Adipocyte (in vitro differentiated cells): ENCODE measurements around the gene CDK11B.
A peak's percentile ranks its signal among the peaks of the same experiment; 100 is the strongest.
"Not testable (repeated sequence)": the region's sequence is repeated elsewhere in the genome, so short reads cannot be mapped to it uniquely, and the experiment has no call there.

Experiments
- DNase-seq: peaks from one replicate; pipeline ENCODE4 v3.0.0-alpha.2; 2015; ENCODE audit warnings: low read depth
- H3K27me3 ChIP-seq: replicated peaks from 2 replicates; pipeline ENCODE4 v1.7.0; 2013; ENCODE audit warnings: mild to moderate bottlenecking, low read length, moderate library complexity; ENCODE audit not compliant: control insufficient read depth, insufficient read depth
- H3K36me3 ChIP-seq: 2 replicates; pipeline ENCODE4 v1.7.0; 2013; ENCODE audit warnings: low read length, mild to moderate bottlenecking, moderate library complexity; ENCODE audit not compliant: control insufficient read depth, insufficient read depth, severe bottlenecking
- H3K4me1 ChIP-seq: 2 replicates; pipeline ENCODE4 v1.7.0; 2013; ENCODE audit warnings: mild to moderate bottlenecking, low read length, moderate library complexity; ENCODE audit not compliant: control insufficient read depth, insufficient read depth
- H3K4me3 ChIP-seq: 2 replicates; pipeline ENCODE4 v1.7.0; 2013; ENCODE audit warnings: mild to moderate bottlenecking, low read length, moderate library complexity
- H3K9ac ChIP-seq: 2 replicates; pipeline ENCODE4 v1.7.0; 2013; ENCODE audit warnings: mild to moderate bottlenecking, low read length, moderate library complexity
- H3K9me3 ChIP-seq: 2 replicates; pipeline ENCODE4 v1.7.0; 2013; ENCODE audit warnings: mild to moderate bottlenecking, low read length, moderate library complexity; ENCODE audit not compliant: control insufficient read depth

CDK11B gene

DNA sequence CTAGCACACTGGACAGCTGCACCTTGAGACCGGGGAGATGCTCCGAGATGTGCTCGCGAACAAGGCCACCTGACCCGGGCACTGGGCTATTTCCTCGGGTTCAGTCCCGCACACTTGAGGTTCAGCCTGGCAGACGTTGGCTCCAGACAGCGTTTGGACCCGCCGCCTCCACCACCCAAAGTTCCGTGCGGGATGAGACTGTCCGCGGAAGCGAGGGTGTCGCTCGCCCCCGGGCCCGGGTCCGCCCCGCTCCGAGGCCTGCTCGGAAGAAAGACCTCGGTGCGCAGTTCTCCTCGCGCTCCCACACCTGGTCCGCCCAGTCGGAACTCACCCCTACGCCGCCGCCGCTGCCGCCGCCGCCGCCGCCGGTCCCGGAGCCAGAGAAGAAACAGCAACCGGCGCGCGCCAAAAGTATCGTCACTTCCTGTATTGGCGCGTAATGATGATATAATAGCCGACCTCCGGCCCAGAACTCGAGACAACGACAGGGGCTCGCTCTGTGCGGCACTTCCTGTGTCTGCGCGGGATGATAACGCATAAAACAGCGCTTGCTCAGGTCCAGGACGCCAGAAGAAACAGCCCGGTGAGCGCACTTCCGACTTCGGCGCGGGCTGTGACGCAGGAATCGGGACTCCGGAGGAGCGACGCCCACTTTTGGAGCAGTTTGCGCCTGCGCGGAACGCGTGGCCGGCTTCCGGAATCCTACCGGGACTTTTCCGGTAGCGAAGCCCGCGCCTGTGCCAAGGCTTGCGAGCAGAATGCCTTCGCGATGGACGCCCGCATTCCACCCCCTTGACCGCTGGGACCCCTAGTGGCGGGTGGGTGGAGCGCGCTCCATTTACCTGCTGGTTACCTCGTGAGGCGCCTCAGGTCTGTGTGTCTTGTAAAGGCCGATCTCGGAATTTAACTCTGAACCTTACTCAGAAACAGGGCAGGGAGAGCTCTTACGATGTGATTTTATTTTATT, at the start of gene CDK11B:
TSS of gene CDK11B (minus strand) at position 422 of the 967 bp plus-strand sequence. CDS start 1,519 bp downstream, outside the sequence.
- not testable (repeated sequence) for H3K27me3 ChIP-seq, H3K9me3 ChIP-seq
- H3K4me3 ChIP-seq: peak within 1 kb of the TSS; percentile 80
- H3K36me3 ChIP-seq: peaks cover 26% of the 10 kb centered on the region
- H3K4me1 ChIP-seq: peaks cover 13% of the 10 kb centered on the region
- H3K9ac ChIP-seq: peak within 1 kb of the TSS; percentile 88
- DNase-seq: peak; percentile 94

GRCh38 chr1:1707897-1708296, 49.1 kb upstream of the CDK11B start:
- not testable (repeated sequence) for H3K9ac ChIP-seq, DNase-seq, H3K9me3 ChIP-seq, H3K27me3 ChIP-seq, H3K4me3 ChIP-seq, H3K4me1 ChIP-seq
- H3K36me3 ChIP-seq: peaks cover 15% of the 10 kb centered on the region

GRCh38 chr1:1707241-1707640, 48.4 kb upstream of the CDK11B start:
- H3K9me3 ChIP-seq, H3K27me3 ChIP-seq, H3K4me3 ChIP-seq, H3K4me1 ChIP-seq, DNase-seq, H3K9ac ChIP-seq: not testable (repeated sequence)
- H3K36me3 ChIP-seq: peaks cover 15% of the 10 kb centered on the region

DNA sequence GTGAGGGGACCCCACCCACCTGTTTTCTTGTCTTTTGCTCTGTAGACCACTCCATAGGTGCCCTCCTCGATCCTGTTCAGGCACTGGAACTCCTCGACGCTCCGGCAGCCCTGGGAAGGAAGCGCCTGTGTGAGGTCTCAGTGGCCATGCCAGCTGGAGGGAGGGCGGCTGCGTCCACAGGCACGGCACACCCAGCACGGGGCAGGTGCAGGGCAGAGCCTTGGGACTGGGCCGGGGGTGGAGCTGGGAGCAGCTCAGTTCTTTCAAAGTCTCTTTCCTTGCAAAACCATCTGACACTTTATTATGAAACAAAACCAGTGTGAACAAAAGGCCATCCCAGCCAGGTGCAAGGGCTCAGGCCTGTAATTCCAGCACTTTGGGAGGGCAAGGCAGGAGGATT, 46.8 kb upstream of the CDK11B start:
- H3K4me3 ChIP-seq, H3K4me1 ChIP-seq, DNase-seq, H3K9me3 ChIP-seq, H3K9ac ChIP-seq, H3K27me3 ChIP-seq: not testable (repeated sequence)
- peaks cover 15% of the 10 kb centered on the region for H3K36me3 ChIP-seq

GRCh38 chr1:1704284-1704957, 45.6 kb upstream of the CDK11B start:
- H3K9me3 ChIP-seq, H3K4me3 ChIP-seq, DNase-seq: not testable (repeated sequence)

GRCh38 chr1:1703796-1704195, 45.0 kb upstream of the CDK11B start:
- Histone ChIP-seq H3K9me3 (no peaks in the 10 kb centered on the region), H3K4me3 (no peak overlapping the region), H3K27me3 (no peaks in the 10 kb centered on the region), H3K36me3 (peaks cover 15% of the 10 kb centered on the region), H3K9ac (no peak overlapping the region), H3K4me1 (no peaks in the 10 kb centered on the region)
- no peak for DNase-seq

More at GRCh38 chr1:1704284-1704957, 45.6 kb upstream of the CDK11B start:
- H3K36me3 ChIP-seq: peaks cover 15% of the 10 kb centered on the region
- not testable (repeated sequence) for H3K9ac ChIP-seq, H3K4me1 ChIP-seq, H3K27me3 ChIP-seq

- H3K4me3 ChIP-seq, H3K27me3 ChIP-seq, H3K9ac ChIP-seq, H3K4me1 ChIP-seq, H3K9me3 ChIP-seq, DNase-seq: not testable (repeated sequence)
- H3K36me3 ChIP-seq: peaks cover 15% of the 10 kb centered on the region
These were observed 43.7 kb upstream of the CDK11B start for GRCh38 chr1:1702506-1702905.

DNA sequence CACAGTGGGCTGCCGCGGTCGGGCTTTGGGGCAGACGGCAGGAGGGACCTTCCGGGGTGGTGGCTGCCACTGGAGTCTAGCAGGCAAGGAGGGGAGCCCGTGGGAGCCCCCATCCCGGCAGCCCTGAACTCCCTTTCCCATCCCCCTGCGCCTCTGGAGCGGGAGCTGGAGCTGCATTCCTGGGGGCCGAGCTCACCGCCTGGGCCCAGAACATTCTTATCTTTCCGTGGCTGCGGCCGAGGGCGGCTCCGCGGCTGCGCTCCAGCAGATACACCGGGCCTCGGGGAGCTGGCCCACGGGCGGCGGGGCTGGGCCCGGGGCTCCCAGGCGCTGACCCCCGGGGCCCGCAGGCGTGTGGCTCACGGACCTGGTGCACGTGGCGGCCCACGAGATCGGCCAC, 41.8 kb upstream of the CDK11B start:
- peaks cover 12% of the 10 kb centered on the region for H3K36me3 ChIP-seq
- not testable (repeated sequence) for H3K4me3 ChIP-seq, DNase-seq, H3K4me1 ChIP-seq, H3K27me3 ChIP-seq, H3K9me3 ChIP-seq, H3K9ac ChIP-seq

GRCh38 chr1:1700067-1700466, 41.3 kb upstream of the CDK11B start:
- H3K36me3 ChIP-seq: peaks cover 12% of the 10 kb centered on the region
- H3K4me1 ChIP-seq, H3K27me3 ChIP-seq, H3K9me3 ChIP-seq, H3K4me3 ChIP-seq, H3K9ac ChIP-seq, DNase-seq: not testable (repeated sequence)

- DNase-seq, H3K9me3 ChIP-seq, H3K36me3 ChIP-seq, H3K9ac ChIP-seq, H3K4me3 ChIP-seq, H3K4me1 ChIP-seq, H3K27me3 ChIP-seq: not testable (repeated sequence)
These were observed 40.3 kb upstream of the CDK11B start for GRCh38 chr1:1699061-1699460.

GRCh38 chr1:1697358-1698183, 38.8 kb upstream of the CDK11B start:
- not testable (repeated sequence) for H3K36me3 ChIP-seq, H3K27me3 ChIP-seq, H3K9me3 ChIP-seq, H3K4me1 ChIP-seq, DNase-seq, H3K9ac ChIP-seq, H3K4me3 ChIP-seq
